ENCODE data around the gene RSU1. TPM values are rescaled to one million over a fixed set of nuclear protein-coding genes. Genes with fewer than 3 reads are reported as not detected.

RSU1 gene
- total RNA-seq, 4 donors from 2014 or later: 41.4 to 58.7 (median 57.4) TPM

- 84% methylated on average over 7 of the region's 7 CpGs for WGBS
- TF ChIP-seq EP300 (IDR thresholded peaks at IDR 0.05) (no peak), CTCF (IDR thresholded peaks at IDR 0.05) (no peak), POLR2AphosphoS5 (IDR thresholded peaks at IDR 0.05) (no peak), POLR2A (IDR thresholded peaks at IDR 0.05) (no peak)
- no peak overlapping the region for H3K4me3 ChIP-seq
Observed at GRCh38 chr10:16789261-16789660, 28.0 kb downstream of the RSU1 start.

GRCh38 chr10:16788778-16789177 lies 28.4 kb downstream of the RSU1 start:
- no peak overlapping the region for H3K4me3 ChIP-seq
- H3K27ac ChIP-seq: no peak overlapping the region
- TF ChIP-seq POLR2A (IDR thresholded peaks at IDR 0.05) (no peak), POLR2AphosphoS5 (IDR thresholded peaks at IDR 0.05) (no peak), CTCF (IDR thresholded peaks at IDR 0.05) (no peak), EP300 (IDR thresholded peaks at IDR 0.05) (no peak)
- H3K9me3 ChIP-seq: no peaks in the 10 kb centered on the region
- no peaks in the 10 kb centered on the region for H3K4me1 ChIP-seq
- H3K27me3 ChIP-seq: no peaks in the 10 kb centered on the region
- 93% methylated on average over 3 of the region's 3 CpGs for WGBS
- H3K36me3 ChIP-seq: no peaks in the 10 kb centered on the region
- DNase-seq (ENCODE audit: low spot score in 2 of 2): no peak

More at GRCh38 chr10:16789261-16789660, 28.0 kb downstream of the RSU1 start:
- Histone ChIP-seq H3K27ac (no peak overlapping the region), H3K4me1 (no peaks in the 10 kb centered on the region), H3K36me3 (no peaks in the 10 kb centered on the region), H3K27me3 (no peaks in the 10 kb centered on the region), H3K9me3 (no peaks in the 10 kb centered on the region)
- no peak for DNase-seq (ENCODE audit: low spot score in 2 of 2)

GRCh38 chr10:16788125-16788524 lies 29.1 kb downstream of the RSU1 start:
- Histone ChIP-seq H3K27ac (no peak overlapping the region), H3K36me3 (no peaks in the 10 kb centered on the region), H3K4me3 (no peak overlapping the region), H3K27me3 (no peaks in the 10 kb centered on the region), H3K4me1 (no peaks in the 10 kb centered on the region), H3K9me3 (no peaks in the 10 kb centered on the region)
- TF ChIP-seq POLR2AphosphoS5 (IDR thresholded peaks at IDR 0.05): no peak
- no peak for TF ChIP-seq POLR2A (IDR thresholded peaks at IDR 0.05)
- DNase-seq (ENCODE audit: low spot score in 2 of 2): no peak
- WGBS: 94% methylated on average over 6 of the region's 6 CpGs

GRCh38 chr10:16787361-16787791 lies 29.8 kb downstream of the RSU1 start:
- H3K4me3 ChIP-seq: no peak overlapping the region
- no peak for DNase-seq (ENCODE audit: low spot score in 2 of 2)
- H3K4me1 ChIP-seq: no peaks in the 10 kb centered on the region
- 92% methylated on average over 12 of the region's 12 CpGs for WGBS
- H3K27ac ChIP-seq: no peak overlapping the region
- H3K36me3 ChIP-seq: no peaks in the 10 kb centered on the region
- H3K27me3 ChIP-seq: no peaks in the 10 kb centered on the region
- TF ChIP-seq EP300 (IDR thresholded peaks at IDR 0.05): no peak
- no peak for TF ChIP-seq CTCF (IDR thresholded peaks at IDR 0.05)
- no peak for TF ChIP-seq POLR2A (IDR thresholded peaks at IDR 0.05)
- no peak for TF ChIP-seq POLR2AphosphoS5 (IDR thresholded peaks at IDR 0.05)
- H3K9me3 ChIP-seq: no peaks in the 10 kb centered on the region

- Histone ChIP-seq H3K4me3 (no peak overlapping the region), H3K27ac (no peak overlapping the region), H3K27me3 (no peaks in the 10 kb centered on the region), H3K36me3 (peaks cover 5% of the 10 kb centered on the region), H3K4me1 (peaks cover 6% of the 10 kb centered on the region), H3K9me3 (no peaks in the 10 kb centered on the region)
- DNase-seq (ENCODE audit: low spot score in 2 of 2): no peak
- TF ChIP-seq EP300 (IDR thresholded peaks at IDR 0.05): no peak
- no peak for TF ChIP-seq CTCF (IDR thresholded peaks at IDR 0.05)
- no peak for TF ChIP-seq POLR2AphosphoS5 (IDR thresholded peaks at IDR 0.05)
- TF ChIP-seq POLR2A (IDR thresholded peaks at IDR 0.05): no peak
- 82% methylated on average over 7 of the region's 7 CpGs for WGBS
Observed at GRCh38 chr10:16780338-16780880, 36.8 kb downstream of the RSU1 start.

Data from suprapubic skin (tissue), 4 donors.